Mesenchymal stem cell (in vitro differentiated cells and primary cell): ENCODE data around the gene PIK3CD.
A peak's percentile ranks its signal among the peaks of the same experiment; 100 is the strongest.
"Not testable (repeated sequence)": the region's sequence is repeated elsewhere in the genome, so short reads cannot be mapped to it uniquely, and the experiment has no call there.

Experiments
- DNase-seq: peaks from one replicate; pipeline ENCODE4 v3.0.0-alpha.2; 2013
- H2AFZ ChIP-seq: one replicate; pipeline ENCODE4 v1.6.1; 2013; ENCODE audit warnings: low read depth, mild to moderate bottlenecking, control low read depth, inconsistent platforms, low read length, moderate library complexity
- H2AK5ac ChIP-seq: 2 replicates; pipeline ENCODE4 v1.6.1; 2013; ENCODE audit warnings: low read length, moderate library complexity, mild to moderate bottlenecking, inconsistent platforms; ENCODE audit not compliant: severe bottlenecking
- H2BK120ac ChIP-seq: one replicate; pipeline ENCODE4 v1.6.1; 2013; ENCODE audit warnings: low read depth, mild to moderate bottlenecking, inconsistent platforms, low read length, moderate library complexity
- H2BK12ac ChIP-seq, 2 experiments: one replicate each; pipeline ENCODE4 v1.6.1; 2013; ENCODE audit warnings: inconsistent platforms in 2 of 2, low read length in 2 of 2, mild to moderate bottlenecking in 2 of 2, moderate library complexity in 2 of 2, control low read depth in 1 of 2
- H2BK15ac ChIP-seq: one replicate; pipeline ENCODE4 v1.6.1; 2013; ENCODE audit warnings: mild to moderate bottlenecking, low read depth, inconsistent platforms; ENCODE audit not compliant: poor library complexity, severe bottlenecking
- H2BK5ac ChIP-seq: 2 replicates; pipeline ENCODE4 v1.6.1; 2013; ENCODE audit warnings: low read depth, mild to moderate bottlenecking, low read length, control low read depth, inconsistent platforms; ENCODE audit not compliant: poor library complexity, severe bottlenecking
- H3K14ac ChIP-seq, 2 experiments: one replicate each; pipeline ENCODE4 v1.6.1; 2013; ENCODE audit warnings: inconsistent platforms in 2 of 2, low read length in 2 of 2, control low read depth in 1 of 2, mild to moderate bottlenecking in 1 of 2, moderate library complexity in 1 of 2
- H3K18ac ChIP-seq, 2 experiments: one replicate each; pipeline ENCODE4 v1.6.1; 2013; ENCODE audit warnings: inconsistent platforms in 2 of 2, low read length in 2 of 2, control low read depth in 1 of 2, low read depth in 1 of 2, mild to moderate bottlenecking in 1 of 2
- H3K23ac ChIP-seq, 2 experiments: one replicate each; pipeline ENCODE4 v1.6.1; 2013; ENCODE audit warnings: inconsistent platforms in 2 of 2, low read length in 2 of 2, mild to moderate bottlenecking in 2 of 2, moderate library complexity in 2 of 2, control low read depth in 1 of 2
- H3K27ac ChIP-seq: 2 replicates; pipeline ENCODE4 v1.5.1; 2013; ENCODE audit warnings: mild to moderate bottlenecking, moderate library complexity, low read length, control low read depth, inconsistent platforms; ENCODE audit not compliant: poor library complexity, severe bottlenecking
- H3K27me3 ChIP-seq, 2 experiments: 2 replicates each; pipeline versions ENCODE4 v1.6.1 to v1.7.0; 2013; ENCODE audit warnings: low read length in 2 of 2, mild to moderate bottlenecking in 2 of 2, moderate library complexity in 2 of 2, control low read depth in 1 of 2, inconsistent platforms in 1 of 2; ENCODE audit not compliant: control insufficient read depth in 1 of 2, insufficient read depth in 1 of 2
- H3K36me3 ChIP-seq, 2 experiments: 2 replicates each; pipeline versions ENCODE4 v1.6.1 to v1.7.0; 2013; ENCODE audit warnings: low read length in 2 of 2, control low read depth in 1 of 2, inconsistent platforms in 1 of 2, low read depth in 1 of 2, mild to moderate bottlenecking in 1 of 2; ENCODE audit not compliant: insufficient read depth in 2 of 2, control insufficient read depth in 1 of 2
- H3K4ac ChIP-seq, 2 experiments: one replicate each; pipeline ENCODE4 v1.6.1; 2013; ENCODE audit warnings: inconsistent platforms in 2 of 2, low read length in 2 of 2, mild to moderate bottlenecking in 2 of 2, moderate library complexity in 2 of 2, control low read depth in 1 of 2, low read depth in 1 of 2
- H3K4me1 ChIP-seq: 2 replicates; pipeline ENCODE4 v1.6.1; 2013; ENCODE audit warnings: low read depth, low read length, control low read depth; ENCODE audit not compliant: control insufficient read depth, insufficient read depth
- H3K4me2 ChIP-seq: 2 replicates; pipeline ENCODE4 v1.6.1; 2013; ENCODE audit warnings: low read length, mild to moderate bottlenecking, inconsistent platforms; ENCODE audit not compliant: poor library complexity, severe bottlenecking
- H3K4me3 ChIP-seq, 2 experiments: 2 replicates each; pipeline versions ENCODE4 v1.5.1 to v1.7.0; 2013; ENCODE audit warnings: low read length in 2 of 2, mild to moderate bottlenecking in 2 of 2, control low read depth in 1 of 2, low read depth in 1 of 2; ENCODE audit not compliant: insufficient read depth in 1 of 2
- H3K79me1 ChIP-seq: replicated peaks from 2 replicates; pipeline ENCODE4 v1.6.1; 2013; ENCODE audit warnings: mild to moderate bottlenecking, control low read depth, low read length, inconsistent platforms; ENCODE audit not compliant: poor library complexity, severe bottlenecking
- H3K9ac ChIP-seq: 2 replicates; pipeline ENCODE4 v1.7.0; 2013; ENCODE audit warnings: mild to moderate bottlenecking, low read length, moderate library complexity
- H3K9me3 ChIP-seq: 2 replicates; pipeline ENCODE4 v1.7.0; 2013; ENCODE audit warnings: mild to moderate bottlenecking, low read length; ENCODE audit not compliant: control insufficient read depth
- H4K8ac ChIP-seq: one replicate; pipeline ENCODE4 v1.6.1; 2013; ENCODE audit warnings: inconsistent platforms, mild to moderate bottlenecking, low read length, moderate library complexity
- H4K91ac ChIP-seq: one replicate; pipeline ENCODE4 v1.6.1; 2013; ENCODE audit warnings: mild to moderate bottlenecking, low read length, inconsistent platforms
- WGBS: methylation state at CpG from one replicate; pipeline ENCODE4 v1.1.7; 2013; ENCODE audit warnings: mixed read lengths; 5-methylcytosine and 5-hydroxymethylcytosine counted together

Gene PIK3CD

DNA sequence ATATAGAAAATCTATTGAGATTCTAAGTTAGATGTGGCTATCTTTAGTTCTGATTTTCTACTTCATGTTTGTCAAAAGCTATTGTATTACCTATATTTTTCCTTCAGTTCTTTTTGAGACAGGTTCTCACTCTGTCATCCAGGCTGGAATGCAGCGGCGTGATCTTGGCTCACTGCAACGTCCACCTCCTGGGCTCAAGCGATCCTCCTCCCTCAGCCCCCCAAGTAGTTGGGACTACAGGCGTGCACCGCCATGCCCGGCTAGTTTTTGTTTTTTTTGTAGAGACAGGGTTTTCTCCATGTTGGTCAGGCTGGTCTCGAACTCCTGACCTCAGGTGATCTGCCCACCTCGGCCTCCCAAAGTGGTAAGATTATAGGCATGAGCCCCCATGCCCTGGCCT lies 96.9 kb downstream of the PIK3CD start:
- not testable (repeated sequence) for H3K9ac ChIP-seq, DNase-seq, H3K4me1 ChIP-seq, H3K27me3 ChIP-seq, H2AK5ac ChIP-seq, H3K18ac ChIP-seq, H3K27ac ChIP-seq, H2BK15ac ChIP-seq, H2BK5ac ChIP-seq, H3K4ac ChIP-seq, H3K23ac ChIP-seq, H3K14ac ChIP-seq, H3K4me3 ChIP-seq, H2BK120ac ChIP-seq, H2BK12ac ChIP-seq, H3K9me3 ChIP-seq, H2AFZ ChIP-seq, H4K91ac ChIP-seq, H3K4me2 ChIP-seq, H4K8ac ChIP-seq
- Histone ChIP-seq H3K79me1 (peaks cover 33% of the 10 kb centered on the region), H3K36me3 (peaks cover 39 to 42% of the 10 kb centered on the region in 2 experiments)
- whole genome bisulfite sequencing: 98% methylated on average over 6 of the region's 9 CpGs

DNA sequence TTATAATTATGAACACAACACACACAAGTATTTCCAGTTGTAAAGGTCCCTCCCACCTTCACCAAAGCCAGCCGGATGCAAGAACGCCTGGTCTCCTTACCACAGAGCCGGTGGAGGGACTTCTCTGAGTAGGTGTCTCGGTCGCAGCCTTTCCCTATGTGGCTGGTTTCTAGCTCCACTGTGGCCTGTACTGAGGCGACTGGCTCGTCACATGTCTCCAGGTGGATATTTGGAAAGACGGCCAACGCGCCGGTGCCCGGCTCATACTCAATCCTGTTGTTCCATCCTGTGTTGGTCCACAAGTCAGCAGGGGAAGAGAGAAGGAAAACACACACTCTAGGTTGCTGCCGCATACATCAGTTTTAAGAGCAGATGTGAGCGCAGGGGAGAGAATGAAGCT lies 97.8 kb downstream of the PIK3CD start:
- H4K91ac ChIP-seq: no peak overlapping the region
- 98% methylated on average over 14 of the region's 14 CpGs for WGBS
- H3K4me2 ChIP-seq: no peak overlapping the region
- H2BK120ac ChIP-seq: no peak overlapping the region
- H4K8ac ChIP-seq: no peak overlapping the region
- H3K36me3 ChIP-seq: peaks cover 33 to 35% of the 10 kb centered on the region in 2 experiments
- H3K23ac ChIP-seq: no peak overlapping the region
- no peaks in the 10 kb centered on the region for H3K9me3 ChIP-seq
- peaks cover 29% of the 10 kb centered on the region for H3K79me1 ChIP-seq
- no peak overlapping the region for H2AK5ac ChIP-seq
- H3K27me3 ChIP-seq: no peaks in the 10 kb centered on the region
- no peak overlapping the region for H3K4ac ChIP-seq
- no peak overlapping the region for H3K4me3 ChIP-seq
- H3K27ac ChIP-seq: no peak overlapping the region
- DNase-seq: no peak
- no peak overlapping the region for H2BK15ac ChIP-seq
- H3K18ac ChIP-seq: no peak overlapping the region
- H3K4me1 ChIP-seq: peaks cover 7% of the 10 kb centered on the region
- no peak overlapping the region for H2BK12ac ChIP-seq
- H3K14ac ChIP-seq: no peak overlapping the region
- no peak overlapping the region for H3K9ac ChIP-seq
- no peak overlapping the region for H2AFZ ChIP-seq
- no peak overlapping the region for H2BK5ac ChIP-seq

DNA sequence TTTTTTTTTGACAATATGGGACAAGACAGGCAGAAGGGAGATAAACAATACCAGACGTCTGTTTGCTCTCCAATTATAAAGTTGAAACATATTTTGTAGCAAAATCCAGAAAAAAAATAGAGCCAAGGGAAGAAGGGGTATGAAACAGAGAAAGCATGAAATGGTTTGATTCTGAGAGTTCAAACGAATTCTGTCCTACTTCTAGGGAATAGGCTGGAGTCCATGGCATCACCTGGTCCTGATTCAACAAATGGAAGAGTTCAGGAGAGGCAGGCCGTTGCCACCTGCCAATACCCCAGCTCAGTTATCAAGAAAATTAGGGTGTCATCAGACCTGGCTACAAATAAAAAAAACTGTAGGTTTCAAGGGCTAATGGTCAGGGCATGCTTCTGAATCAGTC lies 100.4 kb downstream of the PIK3CD start:
- H3K79me1 ChIP-seq: peaks cover 24% of the 10 kb centered on the region
- H3K4me1 ChIP-seq: peaks cover 8% of the 10 kb centered on the region
- no peak for DNase-seq
- no peak overlapping the region for H3K9ac ChIP-seq
- H3K27me3 ChIP-seq: no peaks in the 10 kb centered on the region
- H3K23ac ChIP-seq: no peak overlapping the region
- no peak overlapping the region for H2BK12ac ChIP-seq
- no peak overlapping the region for H3K27ac ChIP-seq
- H3K4ac ChIP-seq: no peak overlapping the region
- no peak overlapping the region for H3K4me3 ChIP-seq
- H3K14ac ChIP-seq: no peak overlapping the region
- no peaks in the 10 kb centered on the region for H3K9me3 ChIP-seq
- no peak overlapping the region for H2BK120ac ChIP-seq
- peaks cover 24 to 36% of the 10 kb centered on the region in 2 experiments for H3K36me3 ChIP-seq
- H3K18ac ChIP-seq: no peak overlapping the region
- no peak overlapping the region for H3K4me2 ChIP-seq
- no peak overlapping the region for H2BK15ac ChIP-seq
- no peak overlapping the region for H2BK5ac ChIP-seq
- H2AK5ac ChIP-seq: no peak overlapping the region
- H2AFZ ChIP-seq: no peak overlapping the region
- WGBS: 94% methylated on average over 3 of the region's 3 CpGs
- H4K8ac ChIP-seq: no peak overlapping the region
- H4K91ac ChIP-seq: no peak overlapping the region

DNA sequence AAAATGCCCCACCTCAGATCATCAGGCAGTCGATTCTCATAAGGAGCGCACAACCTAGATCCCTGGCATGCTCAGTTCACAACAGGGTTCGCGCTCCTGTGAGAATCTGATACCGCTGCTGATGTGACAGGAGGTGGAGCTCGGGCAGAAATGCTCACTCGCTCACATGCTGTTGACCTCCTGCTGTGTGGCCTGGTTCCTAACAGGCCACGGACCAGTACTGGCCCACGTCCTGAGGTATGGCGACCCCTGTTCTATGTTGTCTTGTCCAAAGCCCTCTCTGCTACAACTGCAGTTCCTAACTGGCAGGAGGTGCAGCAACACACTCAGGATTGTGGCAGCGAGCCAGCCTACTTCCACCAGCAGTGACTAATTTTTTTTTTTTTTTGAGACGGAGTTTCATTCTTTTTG lies 101.6 kb downstream of the PIK3CD start:
- Histone ChIP-seq H2AFZ (no peak overlapping the region), H2BK120ac (no peak overlapping the region), H3K18ac (no peak overlapping the region), H2BK5ac (no peak overlapping the region), H3K4me1 (peaks cover 8% of the 10 kb centered on the region), H3K23ac (no peak overlapping the region), H3K14ac (no peak overlapping the region), H3K36me3 (peaks cover 24 to 36% of the 10 kb centered on the region in 2 experiments), H2BK12ac (no peak overlapping the region), H3K27ac (no peak overlapping the region), H4K8ac (no peak overlapping the region), H3K27me3 (no peaks in the 10 kb centered on the region), H3K79me1 (peaks cover 26% of the 10 kb centered on the region), H2AK5ac (no peak overlapping the region), H3K9ac (no peak overlapping the region), H3K4ac (no peak overlapping the region), H2BK15ac (no peak overlapping the region), H3K9me3 (no peaks in the 10 kb centered on the region), H3K4me3 (no peak overlapping the region), H4K91ac (no peak overlapping the region), H3K4me2 (no peak overlapping the region)
- peak; percentile 46 for DNase-seq
- WGBS: 89% methylated on average over 12 of the region's 12 CpGs
